Measurements from ENCODE around the gene PCIF1. TPM values are rescaled to one million over a fixed set of nuclear protein-coding genes. Genes with fewer than 3 reads are reported as not detected.

Gene PCIF1
- total RNA-seq, 1 experiment from 2014 or later, result 10.9 TPM

GRCh38 chr20:45938727-45939438, 4.4 kb downstream of the PCIF1 start:
- no peak for DNase-seq (ENCODE audit: low read depth, low spot score)
- in situ Hi-C loops (cut with HindIII; ENCODE audit: low pct_unique_long_range_greater_than_20kb, low sequenced_read_pairs), result no loop called here

GRCh38 chr20:45940053-45940452, 5.6 kb downstream of the PCIF1 start:
- in situ Hi-C loops (cut with HindIII; ENCODE audit: low pct_unique_long_range_greater_than_20kb, low sequenced_read_pairs), result no loop called here
- DNase-seq (ENCODE audit: low read depth, low spot score), result no peak

GRCh38 chr20:45940469-45940868, 6.0 kb downstream of the PCIF1 start:
- in situ Hi-C loops (cut with HindIII; ENCODE audit: low pct_unique_long_range_greater_than_20kb, low sequenced_read_pairs), result no loop called here
- DNase-seq (ENCODE audit: low read depth, low spot score), result no peak

- DNase-seq (ENCODE audit: low read depth, low spot score), result no peak
- in situ Hi-C loops (cut with HindIII; ENCODE audit: low pct_unique_long_range_greater_than_20kb, low sequenced_read_pairs), result no loop called here
These were observed 9.1 kb downstream of the PCIF1 start for GRCh38 chr20:45943613-45944012.

GRCh38 chr20:45944151-45944964, 9.9 kb downstream of the PCIF1 start:
- in situ Hi-C loops (cut with HindIII; ENCODE audit: low pct_unique_long_range_greater_than_20kb, low sequenced_read_pairs), result no loop called here
- DNase-seq (ENCODE audit: low read depth, low spot score), result no peak

- in situ Hi-C loops (cut with HindIII; ENCODE audit: low pct_unique_long_range_greater_than_20kb, low sequenced_read_pairs), result no loop called here
- DNase-seq (ENCODE audit: low read depth, low spot score), result no peak
These were observed 10.6 kb downstream of the PCIF1 start for GRCh38 chr20:45944965-45945677.

- DNase-seq (ENCODE audit: low read depth, low spot score), result no peak
- in situ Hi-C loops (cut with HindIII; ENCODE audit: low pct_unique_long_range_greater_than_20kb, low sequenced_read_pairs), result no loop called here
These were observed 11.2 kb downstream of the PCIF1 start for GRCh38 chr20:45945678-45946148.

- DNase-seq (ENCODE audit: low read depth, low spot score), result no peak
- in situ Hi-C loops (cut with HindIII; ENCODE audit: low pct_unique_long_range_greater_than_20kb, low sequenced_read_pairs), result no loop called here
These were observed 11.9 kb downstream of the PCIF1 start for GRCh38 chr20:45946149-45946970.

- in situ Hi-C loops (cut with HindIII; ENCODE audit: low pct_unique_long_range_greater_than_20kb, low sequenced_read_pairs), result no loop called here
- no peak for DNase-seq (ENCODE audit: low read depth, low spot score)
These were observed 12.8 kb downstream of the PCIF1 start for GRCh38 chr20:45947110-45947866.

GRCh38 chr20:45948261-45948733, 13.8 kb downstream of the PCIF1 start:
- DNase-seq (ENCODE audit: low read depth, low spot score), result no peak
- in situ Hi-C loops (cut with HindIII; ENCODE audit: low pct_unique_long_range_greater_than_20kb, low sequenced_read_pairs), result no loop called here

GRCh38 chr20:45948742-45949541, 14.5 kb downstream of the PCIF1 start:
- in situ Hi-C loops (cut with HindIII; ENCODE audit: low pct_unique_long_range_greater_than_20kb, low sequenced_read_pairs), result no loop called here
- no peak for DNase-seq (ENCODE audit: low read depth, low spot score)

- in situ Hi-C loops (cut with HindIII; ENCODE audit: low pct_unique_long_range_greater_than_20kb, low sequenced_read_pairs), result no loop called here
- no peak for DNase-seq (ENCODE audit: low read depth, low spot score)
These were observed 15.3 kb downstream of the PCIF1 start for GRCh38 chr20:45949542-45950329.

- DNase-seq (ENCODE audit: low read depth, low spot score), result no peak
- in situ Hi-C loops (cut with HindIII; ENCODE audit: low pct_unique_long_range_greater_than_20kb, low sequenced_read_pairs), result no loop called here
These were observed 15.8 kb downstream of the PCIF1 start for GRCh38 chr20:45950330-45950646.

GRCh38 chr20:45951925-45952834, 17.7 kb downstream of the PCIF1 start:
- in situ Hi-C loops (cut with HindIII; ENCODE audit: low pct_unique_long_range_greater_than_20kb, low sequenced_read_pairs), result no loop called here
- no peak for DNase-seq (ENCODE audit: low read depth, low spot score)

GRCh38 chr20:45952861-45953260, 18.4 kb downstream of the PCIF1 start:
- DNase-seq (ENCODE audit: low read depth, low spot score), result no peak
- in situ Hi-C loops (cut with HindIII; ENCODE audit: low pct_unique_long_range_greater_than_20kb, low sequenced_read_pairs), result no loop called here

Data from SK-MEL-5 (cell line).